ENCODE results near the gene C22orf15. TPM values are rescaled to one million over a fixed set of nuclear protein-coding genes. Genes with fewer than 3 reads are reported as not detected.
A peak's percentile ranks its signal among the peaks of the same experiment; 100 is the strongest.

Gene C22orf15
- polyA plus RNA-seq, 1 donor: 0.33 TPM

- peak; percentile 83 for DNase-seq (ENCODE audit: low read depth)
Measured at GRCh38 chr22:23786752-23787599, 24.2 kb downstream of the C22orf15 start, which contains the start of gene SMARCB1. Gene SMARCB1, plus strand, starts transcription at chr22:23786966. Its CDS starts 204 bp downstream, at chr22:23787170.

- no peak for DNase-seq (ENCODE audit: low read depth)
Measured at GRCh38 chr22:23787600-23787896, 24.8 kb downstream of the C22orf15 start.

GRCh38 chr22:23787910-23788309, 25.1 kb downstream of the C22orf15 start:
- DNase-seq (ENCODE audit: low read depth): no peak

- DNase-seq (ENCODE audit: low read depth): no peak
Measured at GRCh38 chr22:23789121-23789520, 26.3 kb downstream of the C22orf15 start.

GRCh38 chr22:23789638-23790037, 26.8 kb downstream of the C22orf15 start:
- DNase-seq (ENCODE audit: low read depth): no peak

- no peak for DNase-seq (ENCODE audit: low read depth)
Measured at GRCh38 chr22:23790819-23791737, 28.3 kb downstream of the C22orf15 start.

- DNase-seq (ENCODE audit: low read depth): no peak
Measured at GRCh38 chr22:23791738-23792645, 29.2 kb downstream of the C22orf15 start.

GRCh38 chr22:23793326-23793725, 30.5 kb downstream of the C22orf15 start:
- DNase-seq (ENCODE audit: low read depth): no peak

GRCh38 chr22:23796461-23796860, 33.7 kb downstream of the C22orf15 start:
- DNase-seq (ENCODE audit: low read depth): no peak

GRCh38 chr22:23800297-23801237, 37.8 kb downstream of the C22orf15 start:
- no peak for DNase-seq (ENCODE audit: low read depth)

GRCh38 chr22:23801238-23801821, 38.5 kb downstream of the C22orf15 start:
- no peak for DNase-seq (ENCODE audit: low read depth)

GRCh38 chr22:23801886-23802377, 39.1 kb downstream of the C22orf15 start:
- no peak for DNase-seq (ENCODE audit: low read depth)

- DNase-seq (ENCODE audit: low read depth): no peak
Measured at GRCh38 chr22:23803001-23803819, 40.4 kb downstream of the C22orf15 start.

GRCh38 chr22:23804781-23805291, 42.0 kb downstream of the C22orf15 start:
- DNase-seq (ENCODE audit: low read depth): no peak

- no peak for DNase-seq (ENCODE audit: low read depth)
Measured at GRCh38 chr22:23806837-23807236, 44.0 kb downstream of the C22orf15 start.

GRCh38 chr22:23812378-23812777, 49.6 kb downstream of the C22orf15 start:
- no peak for DNase-seq (ENCODE audit: low read depth)

Measured in forelimb muscle (tissue), 1 donor.